ENCODE results near the gene PTPRN2.

Gene PTPRN2

GRCh38 chr7:158016180-158017097 lies 571.2 kb downstream of the PTPRN2 start:
- no peak for DNase-seq

DNA sequence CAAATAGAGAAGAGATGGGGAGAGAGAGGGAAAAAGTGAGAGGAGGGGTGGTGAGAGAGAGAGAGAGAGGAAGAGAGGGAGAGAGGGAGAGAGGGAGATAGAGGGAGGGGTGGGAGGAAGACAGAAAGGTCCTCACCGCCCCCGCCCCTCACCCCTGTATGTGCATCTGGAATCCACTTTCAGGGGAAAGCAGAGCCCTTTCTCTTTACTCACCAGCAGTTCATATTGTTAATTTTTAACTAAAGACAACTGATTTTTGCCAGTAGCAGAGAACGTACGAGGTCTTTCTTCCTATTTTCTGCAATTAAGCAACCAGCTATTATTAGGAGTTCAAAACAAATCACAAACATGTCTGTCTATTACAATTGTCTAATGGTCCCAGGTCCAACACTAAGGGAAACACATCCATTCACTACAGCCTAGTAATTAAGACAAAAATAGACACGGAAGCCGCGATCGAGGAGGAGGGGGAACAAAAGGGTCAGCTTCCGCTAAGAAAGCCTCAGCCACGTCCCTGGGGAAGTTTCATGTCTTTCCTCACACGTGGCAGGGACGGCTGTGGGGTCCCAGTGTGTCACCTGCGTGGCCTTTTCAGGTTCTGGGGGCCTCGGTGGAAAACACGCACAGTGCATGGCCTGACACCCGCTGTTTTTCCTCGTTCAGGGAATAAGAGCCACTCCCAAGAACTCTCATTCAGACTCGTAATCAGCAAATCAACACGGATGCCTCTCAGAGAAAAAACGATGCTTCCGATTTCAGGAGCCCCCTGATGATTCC lies 572.0 kb downstream of the PTPRN2 start:
- DNase-seq: no peak

DNA sequence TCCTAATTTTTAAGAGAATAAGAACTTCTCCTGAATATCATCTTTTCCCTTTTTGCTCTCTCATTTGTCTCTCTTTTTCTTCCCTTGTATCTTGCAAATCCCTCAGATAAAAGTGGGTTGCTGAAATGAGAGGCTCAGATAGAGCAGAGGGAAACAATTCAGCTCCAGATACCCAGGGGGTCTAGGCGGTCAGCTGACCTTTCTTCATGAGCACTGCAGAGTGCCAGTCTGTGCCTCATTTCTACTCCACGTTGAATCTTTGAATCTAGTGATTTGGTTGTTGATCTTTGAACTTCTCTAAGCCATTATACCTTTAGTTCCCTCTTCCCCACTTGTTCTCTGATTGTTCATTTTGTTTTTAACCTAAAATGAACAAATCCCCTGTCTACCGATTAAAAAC lies 572.6 kb downstream of the PTPRN2 start:
- no peak for DNase-seq

- no peak for DNase-seq
These were observed 574.4 kb downstream of the PTPRN2 start for GRCh38 chr7:158013085-158013668.

GRCh38 chr7:158011941-158012340 lies 575.7 kb downstream of the PTPRN2 start:
- no peak for DNase-seq

- DNase-seq: no peak
These were observed 576.5 kb downstream of the PTPRN2 start for GRCh38 chr7:158010961-158011693.

DNA sequence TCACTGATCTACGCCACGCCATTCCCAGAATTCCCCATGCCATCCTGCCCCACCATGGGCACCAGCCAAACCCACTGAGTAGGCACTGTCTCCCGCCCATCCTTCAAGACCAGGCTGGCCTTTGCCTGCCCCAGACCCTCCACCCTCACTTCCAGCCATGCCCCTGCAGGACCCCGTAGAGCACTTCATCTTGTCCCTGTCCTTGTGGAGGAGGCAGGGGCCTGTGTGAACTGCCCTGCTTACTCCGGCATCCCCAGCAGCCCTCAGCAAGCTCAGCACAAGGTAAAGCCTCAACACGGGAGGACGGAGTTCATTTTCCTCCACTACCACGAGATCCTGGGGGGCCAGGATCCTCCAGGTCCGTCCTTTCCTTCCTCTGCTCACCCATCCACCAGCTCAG lies 577.7 kb downstream of the PTPRN2 start:
- DNase-seq: no peak

DNA sequence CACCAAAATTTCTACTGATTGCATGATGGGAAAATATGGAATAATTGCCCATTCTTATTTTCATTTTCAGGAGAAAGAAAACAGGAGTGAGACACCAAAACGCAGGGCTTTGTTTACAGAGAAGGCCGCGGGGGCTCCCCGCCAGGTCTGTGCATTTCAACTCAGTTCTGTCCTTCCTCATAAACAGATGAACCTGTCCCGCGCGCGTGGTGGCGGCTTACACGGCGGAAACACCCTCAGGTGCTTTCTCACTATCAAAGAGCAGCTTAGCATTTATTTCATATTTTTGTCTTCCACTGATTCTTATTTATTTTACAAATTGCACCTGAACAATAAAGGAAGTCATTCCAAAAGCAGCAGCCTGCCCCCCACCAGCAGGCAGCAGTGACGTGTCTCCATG lies 579.4 kb downstream of the PTPRN2 start:
- DNase-seq: no peak

DNA sequence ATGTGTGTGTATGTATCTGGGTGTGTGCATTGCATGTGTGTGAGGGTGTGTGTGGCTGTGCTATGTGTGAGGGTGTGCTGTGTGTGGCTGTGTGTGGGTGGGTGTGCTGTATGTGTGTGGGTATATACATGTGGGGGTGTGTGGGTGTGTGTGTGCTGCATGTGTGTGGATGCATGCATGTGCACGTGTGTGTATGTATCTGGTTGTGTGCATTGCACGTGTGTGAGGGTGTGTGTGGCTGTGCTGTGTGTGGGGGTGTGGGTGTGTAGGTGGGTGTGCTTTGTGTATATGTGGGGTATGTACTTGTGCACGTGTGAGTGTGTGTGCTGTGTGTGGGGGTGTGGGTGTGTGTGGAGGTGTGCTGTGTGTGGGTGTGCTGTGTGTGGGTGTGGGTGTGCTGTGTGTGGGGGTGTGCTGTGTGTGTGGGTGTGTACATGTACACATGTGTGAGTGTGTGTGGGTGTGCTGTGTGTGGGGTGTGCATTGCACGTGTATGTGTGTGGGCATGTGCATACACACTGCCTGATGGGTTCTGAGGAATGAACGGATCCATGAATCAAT lies 579.8 kb downstream of the PTPRN2 start:
- DNase-seq: no peak

GRCh38 chr7:158006841-158007696 lies 580.6 kb downstream of the PTPRN2 start:
- no peak for DNase-seq

DNA sequence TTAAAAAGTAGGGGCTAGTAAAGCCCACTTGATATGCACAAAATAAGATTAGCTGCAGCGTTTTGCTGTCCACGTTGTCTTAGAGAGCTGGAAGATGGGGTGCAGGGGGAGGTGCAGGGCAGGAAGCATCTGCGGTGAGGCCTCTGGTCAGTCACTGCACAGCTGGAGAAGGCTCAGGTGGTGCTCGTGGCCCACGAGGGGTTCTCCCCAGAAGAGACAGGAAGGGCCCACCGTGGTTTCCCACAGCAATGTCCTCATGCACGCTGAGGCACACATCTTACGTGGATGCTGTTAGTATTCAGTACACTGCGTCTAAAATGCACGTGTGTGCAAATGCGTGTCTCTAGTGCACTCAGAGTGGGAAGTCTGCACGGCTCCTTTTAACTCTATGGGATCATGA lies 582.1 kb downstream of the PTPRN2 start:
- DNase-seq: no peak

- DNase-seq: no peak
These were observed 583.5 kb downstream of the PTPRN2 start for GRCh38 chr7:158004123-158004490.

GRCh38 chr7:158003441-158004122 lies 584.0 kb downstream of the PTPRN2 start:
- no peak for DNase-seq

DNA sequence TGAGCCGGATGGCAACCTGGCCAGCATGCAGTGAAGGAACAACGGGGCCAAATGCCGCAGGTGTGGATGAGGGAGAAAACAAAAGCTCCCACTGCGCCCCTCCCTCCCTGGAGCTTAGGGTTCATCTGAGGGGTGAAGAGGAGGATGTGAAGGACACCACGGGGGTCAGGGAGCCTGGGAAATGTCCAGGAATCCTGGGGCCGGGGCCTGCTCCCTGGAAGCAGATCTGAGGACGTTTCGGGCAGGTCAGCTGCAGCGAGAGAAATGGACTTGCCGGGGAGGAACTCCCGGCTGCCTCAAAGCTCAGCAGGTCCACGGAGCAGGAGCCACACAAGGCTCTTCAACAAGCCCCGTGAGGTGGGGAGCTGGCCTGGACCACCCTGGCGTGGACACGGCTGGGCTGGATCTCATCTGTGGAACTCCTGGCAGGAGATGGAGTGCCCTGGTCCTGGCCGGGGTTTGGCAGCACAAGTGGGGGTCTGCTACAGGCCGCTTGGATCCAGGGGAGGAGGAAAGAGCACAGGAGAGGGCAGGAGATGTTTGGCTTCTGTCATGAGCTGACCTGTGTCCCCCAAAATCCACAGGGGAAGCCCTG lies 585.0 kb downstream of the PTPRN2 start:
- DNase-seq: no peak

DNA sequence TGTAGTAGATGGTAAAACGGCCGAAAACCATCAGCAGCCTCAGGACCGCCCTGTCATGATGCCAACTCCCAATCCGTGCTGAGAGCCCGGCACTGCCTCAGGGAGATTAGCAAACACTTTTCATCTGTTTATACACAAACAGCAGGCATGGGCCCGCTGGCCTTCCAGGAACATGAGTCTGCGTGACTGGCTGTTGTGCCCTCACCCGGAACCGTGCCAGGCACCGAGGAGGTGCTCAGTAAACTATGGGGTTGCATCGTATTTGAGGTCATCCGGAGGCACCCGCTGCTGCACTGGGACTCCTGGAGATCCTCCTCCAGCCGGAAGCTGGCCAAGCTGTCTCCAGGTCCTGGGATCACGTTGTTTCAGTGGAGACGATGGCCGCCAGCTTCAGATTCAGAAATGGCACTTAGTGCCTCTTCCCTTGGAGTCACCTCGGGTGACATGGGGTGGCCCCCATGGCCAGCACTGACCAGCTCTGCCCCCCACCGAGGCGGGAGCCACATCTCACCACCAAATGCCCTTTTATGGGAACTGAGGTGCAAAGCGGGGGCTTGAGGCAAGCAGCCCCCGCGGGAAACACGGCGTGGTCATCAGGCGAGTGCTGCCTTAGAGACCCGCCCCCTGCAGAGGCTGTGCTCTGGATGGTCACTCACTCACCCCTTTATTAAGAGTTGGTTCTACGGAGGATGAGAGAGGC lies 585.9 kb downstream of the PTPRN2 start:
- no peak for DNase-seq

- no peak for DNase-seq
These were observed 586.6 kb downstream of the PTPRN2 start for GRCh38 chr7:158001003-158001402.

GRCh38 chr7:158000160-158000559 lies 587.5 kb downstream of the PTPRN2 start:
- DNase-seq: no peak

DNA sequence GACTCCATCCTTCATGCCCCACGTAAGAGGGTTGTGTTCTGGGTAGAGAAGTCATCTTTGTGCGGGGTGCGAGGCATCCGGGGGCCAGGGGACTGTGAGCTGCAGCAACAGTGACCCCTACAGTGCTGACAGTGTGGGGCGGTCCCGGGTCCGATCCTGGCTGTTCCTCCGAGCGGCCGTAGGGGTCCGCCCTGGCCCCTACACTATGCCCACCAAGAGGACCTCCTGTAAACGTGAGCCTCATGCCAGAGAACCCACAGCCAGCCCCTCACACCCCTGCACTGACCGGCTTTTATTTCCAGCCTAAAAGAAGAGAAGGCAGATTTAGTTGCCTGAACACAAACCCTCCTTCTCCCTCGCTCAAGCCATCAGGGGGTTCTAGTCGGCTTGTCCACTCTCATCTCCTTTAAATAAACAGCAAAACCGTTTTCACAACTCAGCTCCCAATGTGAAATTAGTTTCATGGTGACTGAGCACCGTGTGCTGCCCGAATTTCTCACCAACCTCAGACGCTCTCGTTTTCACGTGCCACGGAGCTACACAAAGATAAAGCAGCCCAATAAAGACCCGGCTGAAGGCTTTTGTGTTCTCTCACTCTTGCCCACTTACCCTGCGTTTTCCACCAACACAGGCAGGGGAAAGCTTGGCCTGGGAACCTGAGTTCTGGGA lies 588.6 kb downstream of the PTPRN2 start:
- DNase-seq: no peak

DNA sequence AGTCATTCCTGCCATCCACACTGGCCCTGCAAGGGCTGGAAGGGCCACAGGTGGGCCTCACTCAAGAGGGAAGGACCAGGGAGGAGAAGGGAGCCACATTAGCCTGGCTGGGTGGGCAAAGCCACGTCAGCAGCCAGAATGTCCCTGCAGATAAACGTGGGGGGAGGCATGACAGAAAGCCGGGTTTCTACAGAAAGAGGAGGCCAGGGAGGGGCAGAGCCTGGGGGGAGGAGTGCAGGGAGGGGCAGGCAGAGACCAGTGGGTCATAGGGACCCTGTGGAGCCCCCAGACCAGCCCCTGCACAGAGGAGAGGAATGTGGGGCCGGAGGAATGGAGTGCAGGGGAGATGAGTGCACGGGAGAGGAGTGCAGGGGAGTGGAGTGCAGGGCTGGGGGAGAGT lies 590.2 kb downstream of the PTPRN2 start:
- DNase-seq: no peak

- DNase-seq: no peak
These were observed 590.6 kb downstream of the PTPRN2 start for GRCh38 chr7:157997080-157997440.
